ENCODE data around the gene GRAP.

- TF ChIP-seq CTCF (conservative IDR thresholded peaks at IDR 0.05; ENCODE audit: low read depth, low read length), result no peak
- no peak for TF ChIP-seq EZH2 (IDR thresholded peaks at IDR 0.05; ENCODE audit: borderline replicate concordance, low read depth, low read length, poor library complexity, severe bottlenecking)
These were observed 40.8 kb downstream of the GRAP start for GRCh38 chr17:19005789-19006430.
